B cell (primary cell): ENCODE data around the gene PHPT1. TPM values are rescaled to one million over a fixed set of nuclear protein-coding genes. Genes with fewer than 3 reads are reported as not detected.

Experiments
- ATAC-seq: fragments of 200-7000 bp; cut with Tn5 transposase; one replicate; pipeline ENCODE4 v1.10.0; 2021; ENCODE audit warnings: low read depth, mild to moderate bottlenecking, moderate number of reproducible peaks, moderate library complexity
- CTCF ChIA-PET: fragments of 350-600 bp; sonication (Branson Sonifier 250); formaldehyde crosslinking; loops from one replicate; lab custom pipeline; 2021; ENCODE audit warnings: antibody characterized with exemption, inconsistent platforms; lab: Charles Lee
- POLR2A ChIA-PET: fragments of 350-600 bp; sonication (Branson Sonifier 250); formaldehyde crosslinking; loops from one replicate; lab custom pipeline; 2021; ENCODE audit warnings: antibody characterized with exemption; lab: Charles Lee
- DNase-seq: peaks from one replicate; pipeline ENCODE4 v3.0.0; 2013
- H2AFZ ChIP-seq: 2 replicates; pipeline ENCODE4 v1.6.1; 2012; ENCODE audit warnings: mild to moderate bottlenecking, low read depth, low read length; ENCODE audit not compliant: insufficient read depth, poor library complexity, severe bottlenecking
- H3K27ac ChIP-seq, 2 donors: 1 replicate in 1 of 2; 2 replicates in 1 of 2; pipeline ENCODE4 v1.5.1; 2012 to 2013; ENCODE audit warnings: low read length in 2 of 2, mild to moderate bottlenecking in 2 of 2, moderate library complexity in 1 of 2
- H3K27me3 ChIP-seq, 4 experiments: fragments of 200-600 bp in 1 of 4; sonication (generic) in 1 of 4; replicated peaks in 1 of 4; 1 replicate in 2 of 4; 2 replicates in 2 of 4; pipeline versions ENCODE4 v1.6.1 to v1.7.0; 2013 to 2016; ENCODE audit warnings: low read length in 3 of 4, mild to moderate bottlenecking in 2 of 4, mixed read lengths in 1 of 4, moderate library complexity in 1 of 4; ENCODE audit not compliant: insufficient read depth in 4 of 4, control insufficient read depth in 3 of 4; ENCODE audit errors: control extremely low read depth in 1 of 4
- H3K36me3 ChIP-seq, 2 experiments: replicated peaks in 1 of 2; 1 replicate in 1 of 2; 2 replicates in 1 of 2; pipeline versions ENCODE4 v1.6.1 to v1.7.1; 2013; ENCODE audit warnings: low read length in 1 of 2; ENCODE audit not compliant: insufficient read depth in 2 of 2, control insufficient read depth in 1 of 2; ENCODE audit errors: control extremely low read depth in 1 of 2, extremely low read depth in 1 of 2
- H3K4me1 ChIP-seq, 2 donors: fragments of 200-600 bp in 1 of 2; sonication (generic) in 1 of 2; 1 replicate in 1 of 2; 2 replicates in 1 of 2; pipeline versions ENCODE4 v1.5.1 to v1.6.1; 2013 to 2017; ENCODE audit warnings: low read length in 2 of 2; ENCODE audit not compliant: control insufficient read depth in 2 of 2, insufficient read depth in 2 of 2
- H3K4me2 ChIP-seq: replicated peaks from 2 replicates; pipeline ENCODE3; 2012; ENCODE audit warnings: mild to moderate bottlenecking, low read depth, low read length; ENCODE audit not compliant: poor library complexity, severe bottlenecking
- H3K4me3 ChIP-seq, 5 experiments: fragments of 200-600 bp in 1 of 5; sonication (generic) in 1 of 5; 1 replicate in 3 of 5; 2 replicates in 2 of 5; pipeline versions ENCODE4 v1.5.1 to v1.7.0; 2011 to 2016; ENCODE audit warnings: low read length in 4 of 5, mild to moderate bottlenecking in 4 of 5, low read depth in 2 of 5, control low read depth in 1 of 5, moderate library complexity in 1 of 5; ENCODE audit not compliant: insufficient read depth in 1 of 5; ENCODE audit errors: control extremely low read depth in 1 of 5, extremely low read depth in 1 of 5
- H3K79me2 ChIP-seq: fragments of 200-600 bp; sonication (generic); one replicate; pipeline ENCODE4 v1.6.0; 2016; ENCODE audit warnings: low read length; ENCODE audit not compliant: control insufficient read depth, insufficient read depth
- H3K9ac ChIP-seq: fragments of 200-600 bp; sonication (generic); 2 replicates; pipeline ENCODE4 v1.6.1; 2017; ENCODE audit warnings: mild to moderate bottlenecking, low read length, moderate library complexity
- H3K9me3 ChIP-seq, 3 donors: one replicate each; pipeline versions ENCODE4 v1.6.1 to v1.7.1; 2013; ENCODE audit warnings: low read length in 2 of 3; ENCODE audit not compliant: control insufficient read depth in 2 of 3, insufficient read depth in 1 of 3; ENCODE audit errors: control extremely low read depth in 1 of 3
- H4K20me1 ChIP-seq: 2 replicates; pipeline ENCODE4 v1.6.0; 2012; ENCODE audit warnings: mild to moderate bottlenecking, low read length; ENCODE audit not compliant: insufficient read depth, control insufficient read depth, poor library complexity, severe bottlenecking
- H3K27ac Mint-ChIP-seq: one replicate; pipeline ENCODE4 v1.8.0; 2021; ENCODE audit warnings: mixed read lengths
- H3K27me3 Mint-ChIP-seq: one replicate; pipeline ENCODE4 v1.8.0; 2021; ENCODE audit warnings: mixed read lengths
- H3K4me1 Mint-ChIP-seq: one replicate; pipeline ENCODE4 v1.8.0; 2021; ENCODE audit warnings: mixed read lengths
- H3K4me3 Mint-ChIP-seq: one replicate; pipeline ENCODE4 v1.8.0; 2021; ENCODE audit warnings: mixed read lengths
- H3K9me3 Mint-ChIP-seq: one replicate; pipeline ENCODE4 v1.8.0; 2022; ENCODE audit warnings: mixed read lengths; ENCODE audit not compliant: insufficient read depth
- CTCF ChIP-seq: fragments of 200-600 bp; IDR thresholded peaks from one replicate; pipeline ENCODE4 v1.8.0; 2022; ENCODE audit warnings: antibody characterized with exemption, mild to moderate bottlenecking
- EZH2 ChIP-seq: IDR thresholded peaks from 2 replicates; pipeline ENCODE4 v1.6.1; 2012; ENCODE audit warnings: borderline replicate concordance, low read depth, mild to moderate bottlenecking, moderate library complexity, low read length; ENCODE audit not compliant: insufficient read depth, poor library complexity, severe bottlenecking
- WGBS: methylation state at CpG from one replicate; pipeline ENCODE4 v1.1.5; 2013; ENCODE audit warnings: missing lambda C conversion rate; ENCODE audit not compliant: insufficient coverage; 5-methylcytosine and 5-hydroxymethylcytosine counted together
- intact Hi-C: fragments of 100-400 bp; cut with micrococcal nuclease; formaldehyde crosslinking; loops from one replicate; pipeline ENCODE4 v1.10.0; 2022
- polyA plus RNA-seq: library from polyadenylated mRNA; depleted of rRNA; stranded (reverse); fragments of >200 nt; gene quantifications from 2 replicates; pipeline ENCODE4 v1.2.3, GENCODE V29; 2012
- total RNA-seq, 2 donors: library from RNA; stranded (reverse); fragments of 120-200 nt in 1 of 2; gene quantifications; 1 replicate in 1 of 2; 2 replicates in 1 of 2; pipeline versions ENCODE4 v1.2.3 to v1.2.4, GENCODE V29; 2013 to 2022

Gene PHPT1
- total and polyA plus RNA-seq, 2 donors (not counting 1 experiment from before 2014, with no cell fraction given) = 36.5 to 37.2 TPM

- H3K9me3 Mint-ChIP-seq = no peaks in the 10 kb centered on the region
- no peak overlapping the region for H3K27ac ChIP-seq
- H3K4me3 Mint-ChIP-seq = peak overlapping the region; percentile 57
- no peak overlapping the region for H3K4me3 ChIP-seq
- H3K79me2 ChIP-seq = peaks cover 28% of the 10 kb centered on the region
- ChIA-PET CTCF (interaction anchor here (1.1 to 3.3 kb wide), 6 partner anchors 12 to 224 kb away, joined by 3 to 15 read pairs (median 5); partner anchors contain the start of gene AJM1), POLR2A (interaction anchor here (0.6 kb wide), 1 partner anchor 88 kb away, joined by 3 read pairs; no protein-coding TSS in a partner anchor)
- H3K4me2 ChIP-seq = no peak overlapping the region
- H3K27me3 ChIP-seq = peaks cover 0 to 7% (median 2%) of the 10 kb centered on the region in 4 experiments
- no peaks in the 10 kb centered on the region for H3K9me3 ChIP-seq
- H3K4me1 ChIP-seq = peaks cover 27 to 35% of the 10 kb centered on the region in 2 donors
- DNase-seq (no peak), ATAC-seq (no peak)
- intact Hi-C loops = no loop called here
- H3K27ac Mint-ChIP-seq = peak overlapping the region; percentile 26
- no peak overlapping the region for H2AFZ ChIP-seq
- H3K27me3 Mint-ChIP-seq = no peaks in the 10 kb centered on the region
- H3K9ac ChIP-seq = no peak overlapping the region
- peaks cover 42% of the 10 kb centered on the region for H3K4me1 Mint-ChIP-seq
- H4K20me1 ChIP-seq = peaks cover 22% of the 10 kb centered on the region
- TF ChIP-seq EZH2 = no peak
- TF ChIP-seq CTCF = no peak
- 87% methylated on average over 12 of the region's 12 CpGs for WGBS
- peaks cover 0 to 2% of the 10 kb centered on the region in 2 experiments for H3K36me3 ChIP-seq
Measured at GRCh38 chr9:136805207-136805740, 43.9 kb upstream of the PHPT1 start.

DNA sequence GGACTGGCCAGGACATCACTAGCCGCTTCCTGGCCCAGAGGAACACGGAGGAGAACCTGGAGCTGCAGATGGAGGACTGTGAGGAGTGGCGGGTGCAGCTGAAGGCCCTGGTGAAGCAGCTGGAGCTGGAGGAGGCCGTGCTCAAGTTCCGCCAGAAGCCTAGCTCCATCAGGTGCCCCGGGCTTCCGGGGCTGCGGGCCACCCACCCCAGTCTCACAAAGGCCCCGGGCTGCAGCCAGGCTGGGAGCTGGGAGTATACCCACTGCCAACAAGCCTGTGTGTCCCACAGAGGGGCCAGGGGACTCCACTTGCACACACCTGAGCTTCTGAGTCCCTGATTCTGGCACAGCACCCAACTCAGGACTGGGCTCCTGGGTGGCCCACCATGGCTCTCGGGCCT is 43.1 kb upstream of the PHPT1 start:
- H3K79me2 ChIP-seq = peaks cover 36% of the 10 kb centered on the region

More for the DNA sequence above, 43.1 kb upstream of the PHPT1 start:
- no peak for TF ChIP-seq CTCF
- no peak for TF ChIP-seq EZH2
- Histone ChIP-seq H3K27me3 (peaks cover 0 to 4% (median 2%) of the 10 kb centered on the region in 4 experiments), H2AFZ (no peak overlapping the region), H3K27ac (no peak overlapping the region), H3K9me3 (no peaks in the 10 kb centered on the region), H3K9ac (no peak overlapping the region), H3K4me3 (no peak overlapping the region), H3K4me1 (peaks cover 19 to 27% of the 10 kb centered on the region in 2 donors), H3K36me3 (peaks cover 0 to 6% of the 10 kb centered on the region in 2 experiments), H4K20me1 (peaks cover 29% of the 10 kb centered on the region), H3K4me2 (peak overlapping the region; percentile 86)
- Mint-ChIP-seq H3K4me1 (peaks cover 38% of the 10 kb centered on the region), H3K9me3 (no peaks in the 10 kb centered on the region), H3K27me3 (no peaks in the 10 kb centered on the region), H3K4me3 (peak overlapping the region; percentile 89), H3K27ac (peak overlapping the region; percentile 95)
- POLR2A ChIA-PET = interaction anchor here (0.5 to 0.6 kb wide), 2 partner anchors 89 to 573 kb away, joined by 3 to 5 read pairs; no protein-coding TSS in a partner anchor
- DNase-seq = no peak
- CTCF ChIA-PET = interaction anchor here (0.5 to 3.7 kb wide), 9 partner anchors 13 to 230 kb away, joined by 3 to 15 read pairs (median 5); partner anchors contain the start of genes AJM1 and TMEM141
- 98% methylated on average over 10 of the region's 10 CpGs for WGBS
- ATAC-seq = no peak
- intact Hi-C loops = loop anchor here (2.0 kb wide), 1 partner anchor 37 kb away; the partner anchor contains the start of gene AJM1
